HEK293T (cell line): Measurements from ENCODE around the gene PLA2G4D.

Experiments
- BHLHE40 ChIP-seq: fragments of 450-650 bp; IDR thresholded peaks from 2 replicates; pipeline ENCODE4 v1.6.1; 2016; ENCODE audit warnings: mild to moderate bottlenecking, moderate library complexity, borderline replicate concordance
- FOXA1 ChIP-seq: fragments of 450-650 bp; IDR thresholded peaks from 2 replicates; pipeline ENCODE4 v1.6.1; 2016; ENCODE audit warnings: mild to moderate bottlenecking
- FOXK2 ChIP-seq: fragments of 450-650 bp; IDR thresholded peaks from 2 replicates; pipeline ENCODE4 v1.6.1; 2016; ENCODE audit warnings: mild to moderate bottlenecking
- FOXM1 ChIP-seq: fragments of 450-650 bp; IDR thresholded peaks from 2 replicates; pipeline ENCODE4 v1.6.1; 2017; ENCODE audit warnings: mild to moderate bottlenecking, borderline replicate concordance
- HDGF ChIP-seq: fragments of 450-650 bp; IDR thresholded peaks from 2 replicates; pipeline ENCODE4 v1.6.1; 2017; ENCODE audit warnings: antibody characterized with exemption, borderline replicate concordance
- NFRKB ChIP-seq: fragments of 450-650 bp; IDR thresholded peaks from 2 replicates; pipeline ENCODE4 v1.6.1; 2016; ENCODE audit warnings: mild to moderate bottlenecking, moderate library complexity
- SP1 ChIP-seq: fragments of 450-650 bp; IDR thresholded peaks from 2 replicates; pipeline ENCODE4 v1.6.1; 2017
- SUZ12 ChIP-seq: fragments of 450-650 bp; IDR thresholded peaks from 2 replicates; pipeline ENCODE4 v1.6.1; 2016; ENCODE audit warnings: mild to moderate bottlenecking
- TARDBP ChIP-seq: fragments of 450-650 bp; IDR thresholded peaks from 2 replicates; pipeline ENCODE4 v1.6.1; 2016
- TF ChIP-seq, protein P1 (sequence below): fragments of 450-650 bp; IDR thresholded peaks from 2 replicates; pipeline ENCODE4 v1.6.1; 2016

DNA sequence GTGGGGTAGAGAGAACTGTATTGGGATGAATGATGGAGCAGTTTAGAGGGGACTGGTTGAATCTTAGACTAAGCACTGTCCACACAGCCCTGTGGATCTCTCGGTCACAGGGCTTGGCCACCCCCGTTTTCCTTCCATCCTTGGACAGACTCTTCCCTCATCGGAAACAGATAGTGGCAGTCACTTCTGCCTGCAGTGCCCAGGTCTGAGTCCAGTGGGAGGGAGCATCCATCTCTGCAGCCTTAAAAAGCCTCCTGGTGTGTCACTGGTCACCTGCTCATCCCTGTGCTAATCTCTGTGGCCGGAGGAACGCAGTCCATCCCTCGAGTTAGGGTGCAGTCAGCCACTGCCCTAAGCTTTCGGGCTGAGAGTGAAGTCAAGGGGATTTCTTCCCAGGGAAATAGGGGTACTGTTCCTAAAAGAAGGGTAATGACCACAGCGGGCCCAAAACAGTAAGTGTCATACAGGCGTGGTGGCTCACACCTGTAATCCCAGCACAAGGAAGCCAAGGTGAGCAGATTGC, 32.0 kb downstream of the PLA2G4D start:
- TF ChIP-seq SUZ12, result no peak
- TF ChIP-seq FOXK2, result no peak
- no peak for TF ChIP-seq SP1
- TF ChIP-seq BHLHE40, result no peak
- TF ChIP-seq NFRKB, result no peak
- TF ChIP-seq, protein P1, sequence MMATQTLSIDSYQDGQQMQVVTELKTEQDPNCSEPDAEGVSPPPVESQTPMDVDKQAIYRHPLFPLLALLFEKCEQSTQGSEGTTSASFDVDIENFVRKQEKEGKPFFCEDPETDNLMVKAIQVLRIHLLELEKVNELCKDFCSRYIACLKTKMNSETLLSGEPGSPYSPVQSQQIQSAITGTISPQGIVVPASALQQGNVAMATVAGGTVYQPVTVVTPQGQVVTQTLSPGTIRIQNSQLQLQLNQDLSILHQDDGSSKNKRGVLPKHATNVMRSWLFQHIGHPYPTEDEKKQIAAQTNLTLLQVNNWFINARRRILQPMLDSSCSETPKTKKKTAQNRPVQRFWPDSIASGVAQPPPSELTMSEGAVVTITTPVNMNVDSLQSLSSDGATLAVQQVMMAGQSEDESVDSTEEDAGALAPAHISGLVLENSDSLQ, result no peak
- no peak for TF ChIP-seq FOXM1
- no peak for TF ChIP-seq TARDBP
- TF ChIP-seq HDGF, result no peak
- TF ChIP-seq FOXA1, result no peak
